Stimulated activated CD4-positive, alpha-beta T cell treated with anti-CD3 and anti-CD28 coated beads, Interleukin-4, amount 100 ng/mL, for 1 hour (primary cell): ENCODE data around the gene ZNF599.
"Not testable (repeated sequence)": the region's sequence is repeated elsewhere in the genome, so short reads cannot be mapped to it uniquely, and the experiment has no call there.

Experiments
- DNase-seq: peaks from one replicate; pipeline ENCODE4 v3.0.0-alpha.2; 2020

Gene ZNF599

DNA sequence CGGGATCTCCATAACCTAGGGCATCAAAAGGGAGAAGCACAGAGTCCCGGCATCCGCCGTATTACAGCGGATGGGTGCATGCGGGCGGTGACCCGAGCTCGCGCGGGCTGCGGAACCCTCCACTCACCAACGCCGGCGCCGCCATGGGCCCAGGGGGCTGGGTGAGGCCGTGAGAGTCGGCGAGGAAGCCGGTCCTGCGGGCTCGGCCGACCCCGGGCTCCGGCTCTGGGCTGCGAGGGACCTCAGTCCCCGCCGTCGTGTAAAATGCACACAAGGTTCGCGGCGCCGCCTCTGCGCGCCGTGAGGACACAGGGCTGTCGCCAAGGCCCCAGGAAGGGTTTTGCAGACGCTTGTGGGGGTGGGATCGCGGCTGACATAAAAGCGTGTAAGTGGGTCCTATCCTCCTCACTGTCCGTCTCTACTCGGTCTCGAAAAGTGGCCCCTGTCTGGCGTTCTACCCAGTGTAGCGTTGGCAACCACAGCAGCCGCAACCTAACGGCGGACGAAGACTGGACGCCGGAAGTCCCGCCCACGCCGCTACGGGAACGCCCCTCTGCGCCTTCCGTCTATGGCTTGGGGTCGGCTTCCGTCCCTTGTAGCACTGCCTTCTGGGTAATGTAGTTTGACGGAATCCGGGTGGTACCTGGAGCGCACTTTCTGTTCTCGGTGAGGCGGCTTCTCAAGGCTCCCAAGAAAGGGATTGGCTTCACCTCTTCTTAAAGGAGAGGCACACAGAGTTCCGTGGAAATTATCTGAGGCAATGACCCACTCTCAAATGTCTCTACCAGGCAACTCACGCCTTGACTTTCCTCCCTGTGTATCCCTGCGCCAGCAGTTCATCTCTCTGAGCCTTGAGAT lies at the start of gene ZNF599:
TSS of gene ZNF599 (minus strand) at position 519 of the 858 bp plus-strand sequence. CDS start at position 145, 374 bp downstream.
- peak; percentile 91 for DNase-seq

DNA sequence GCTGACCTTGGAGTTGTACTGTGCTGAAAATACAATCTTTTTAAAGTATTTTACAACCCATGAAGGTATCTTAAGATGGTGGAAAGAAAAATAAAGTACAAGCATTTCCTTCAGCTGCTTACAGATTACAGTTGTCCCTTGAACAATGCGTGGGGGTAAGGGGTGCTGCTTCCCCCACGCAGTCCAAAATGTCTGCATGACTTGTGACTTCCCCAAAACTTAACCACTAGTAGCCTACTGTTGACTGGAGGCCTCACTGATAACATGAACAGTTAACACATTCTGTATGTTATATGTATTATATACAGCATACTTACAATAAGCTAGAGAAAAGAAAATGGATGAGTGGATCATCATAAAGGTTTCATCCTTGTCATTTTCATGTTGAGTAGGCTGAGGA lies 45.3 kb upstream of the ZNF599 start:
- no peak for DNase-seq

DNA sequence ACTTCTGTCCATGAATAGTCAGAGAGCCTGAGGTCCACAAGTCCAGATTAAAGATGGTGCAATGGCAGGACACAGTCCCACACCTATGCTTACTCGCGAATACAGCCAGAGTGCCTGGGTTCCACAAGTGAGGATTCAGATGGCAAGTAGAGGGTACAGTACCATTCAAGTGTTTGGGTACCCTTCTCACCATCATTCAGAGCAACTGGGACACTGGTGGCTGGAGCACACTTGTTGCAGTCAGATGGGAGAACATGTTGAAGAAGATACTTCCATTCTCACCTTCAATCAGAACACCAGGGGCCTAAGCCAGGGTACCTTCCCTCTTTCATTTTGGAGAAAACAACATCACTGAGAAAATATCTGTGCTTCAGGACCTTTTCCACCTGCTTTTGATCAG lies 43.7 kb upstream of the ZNF599 start:
- no peak for DNase-seq

DNA sequence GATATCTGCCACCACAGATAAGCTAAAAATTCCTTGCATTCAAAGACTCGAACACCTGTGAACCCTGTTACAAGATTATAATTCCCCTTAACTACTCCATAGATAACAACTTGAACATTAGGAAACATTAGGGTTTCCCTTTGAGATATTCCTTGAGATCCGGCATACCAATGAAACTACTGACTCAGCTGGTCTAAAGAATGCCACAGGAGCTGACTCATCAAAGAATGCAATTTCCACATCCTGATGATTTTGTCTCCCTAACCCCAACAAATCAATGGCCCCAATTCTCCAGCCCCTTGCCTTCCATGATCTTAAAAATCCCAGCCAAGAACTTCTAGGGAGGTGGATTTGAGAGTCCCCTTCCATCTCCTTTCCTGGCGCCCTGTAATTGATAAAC lies 35.6 kb upstream of the ZNF599 start:
- no peak for DNase-seq

DNA sequence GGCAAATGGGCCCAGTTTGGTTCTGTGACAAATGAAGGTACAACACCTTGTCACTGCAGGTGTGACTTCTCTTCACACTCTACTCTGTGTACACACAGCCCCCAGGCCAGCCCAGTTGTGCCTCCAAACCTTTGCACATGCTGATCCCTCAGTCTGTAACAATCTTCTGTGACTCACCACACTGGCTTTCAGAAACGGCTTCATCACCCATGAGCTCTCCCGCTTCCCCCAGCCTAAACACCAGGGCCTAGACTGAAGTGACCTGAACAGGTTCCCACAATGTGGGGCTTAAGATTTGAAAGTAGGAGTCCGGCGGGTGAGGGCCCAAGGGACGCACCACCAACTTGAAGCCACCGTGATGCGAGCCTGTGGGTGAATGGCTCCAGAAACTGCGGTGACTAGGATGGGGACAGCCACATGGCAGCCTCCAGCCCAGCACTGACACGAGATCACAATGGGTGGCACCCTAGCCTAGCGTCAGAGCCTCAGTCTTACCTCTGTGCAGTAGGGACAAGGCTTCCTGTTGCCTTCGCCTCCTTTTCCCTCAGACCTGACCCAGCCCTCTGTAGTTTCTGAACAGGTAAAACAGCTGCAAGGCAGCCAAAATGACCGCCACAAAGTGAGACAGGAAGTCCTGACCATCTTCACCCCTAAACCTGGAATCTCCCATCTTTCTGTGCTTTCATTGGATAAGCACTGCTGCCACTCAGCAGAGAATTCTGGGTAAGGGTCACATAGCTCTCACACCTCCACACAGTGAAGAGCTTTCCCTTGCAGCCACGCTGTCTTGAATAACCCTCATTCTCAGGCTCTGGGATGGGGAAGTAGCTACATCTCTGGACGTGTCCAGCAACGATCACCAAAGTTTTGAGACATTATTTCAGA lies 34.2 kb upstream of the ZNF599 start:
- no peak for DNase-seq

DNA sequence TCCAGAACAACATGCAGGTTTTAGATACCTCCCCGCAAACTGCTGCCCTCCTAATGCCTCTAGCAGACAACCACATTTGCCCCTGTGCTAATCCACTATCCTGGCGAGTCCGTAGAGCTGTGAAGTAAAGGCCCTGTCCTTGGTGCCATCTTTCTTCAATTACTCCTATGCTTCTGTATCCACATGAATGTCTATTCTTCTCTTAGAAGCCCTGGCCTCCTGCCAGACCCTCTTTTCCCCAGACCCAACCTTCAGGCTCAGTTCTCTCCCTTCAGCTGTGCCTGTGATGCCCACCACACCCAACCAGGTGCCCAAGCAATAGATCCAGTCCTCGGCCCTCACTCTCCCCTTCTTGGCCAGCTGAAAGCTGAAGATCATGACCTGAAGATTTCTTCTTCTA lies 31.1 kb upstream of the ZNF599 start:
- no peak for DNase-seq

DNA sequence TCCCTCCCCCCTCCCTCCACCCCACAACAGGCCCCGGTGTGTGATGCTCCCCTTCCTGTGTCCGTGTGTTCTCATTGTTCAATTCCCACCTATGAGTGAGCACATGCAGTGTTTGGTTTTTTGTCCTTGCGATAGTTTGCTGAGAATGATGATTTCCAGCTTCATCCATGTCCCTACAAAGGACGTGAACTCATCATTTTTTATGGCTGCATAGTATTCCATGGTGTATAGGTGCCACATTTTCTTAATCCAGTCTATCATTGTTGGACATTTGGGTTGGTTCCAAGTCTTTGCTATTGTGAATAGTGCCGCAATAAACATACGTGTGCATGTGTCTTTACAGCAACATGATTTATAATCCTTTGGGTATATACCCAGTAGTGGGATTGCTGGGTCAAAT lies 23.9 kb upstream of the ZNF599 start:
- DNase-seq = not testable (repeated sequence)

DNA sequence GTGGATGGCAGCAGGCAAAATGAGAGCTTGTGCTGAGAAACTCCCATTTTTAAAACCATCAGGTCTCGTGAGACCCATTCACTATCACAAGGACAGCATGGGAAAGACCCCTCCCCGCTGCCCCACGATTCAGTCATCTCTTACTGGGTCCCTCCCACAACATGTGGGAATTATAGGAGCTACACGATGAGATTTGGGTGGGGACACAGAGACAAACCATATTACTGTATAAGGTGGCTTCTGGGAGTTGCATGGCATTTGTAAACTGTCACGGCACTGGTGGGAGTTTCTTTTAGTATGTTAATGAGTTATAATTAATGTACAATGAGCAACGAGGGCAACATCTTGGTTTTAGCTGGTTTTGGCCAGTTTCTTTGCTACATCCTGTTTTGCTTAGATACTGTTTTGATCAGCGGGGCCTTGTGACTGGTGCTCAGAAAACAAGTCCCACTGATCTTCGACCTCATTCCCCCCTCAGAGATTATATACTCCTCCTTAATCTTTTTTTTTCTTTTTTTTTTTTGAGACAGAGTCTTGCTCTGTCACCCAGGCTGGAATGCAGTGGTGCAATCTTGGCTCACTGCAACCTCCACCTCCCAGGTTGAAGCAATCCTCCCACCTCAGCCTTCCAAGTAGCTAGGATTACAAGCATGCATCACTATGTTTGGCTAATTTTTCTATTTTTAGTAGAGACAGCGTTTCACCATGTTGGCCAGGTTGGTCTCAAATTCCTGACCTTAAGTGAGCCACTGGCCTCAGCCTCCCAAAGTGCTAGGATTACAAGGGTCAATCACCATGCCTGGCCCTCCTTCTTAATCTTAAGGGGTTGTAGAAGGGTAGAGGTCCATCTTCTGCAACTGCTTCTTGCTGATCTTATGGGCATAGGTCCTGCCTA lies 21.3 kb upstream of the ZNF599 start:
- DNase-seq = no peak

DNA sequence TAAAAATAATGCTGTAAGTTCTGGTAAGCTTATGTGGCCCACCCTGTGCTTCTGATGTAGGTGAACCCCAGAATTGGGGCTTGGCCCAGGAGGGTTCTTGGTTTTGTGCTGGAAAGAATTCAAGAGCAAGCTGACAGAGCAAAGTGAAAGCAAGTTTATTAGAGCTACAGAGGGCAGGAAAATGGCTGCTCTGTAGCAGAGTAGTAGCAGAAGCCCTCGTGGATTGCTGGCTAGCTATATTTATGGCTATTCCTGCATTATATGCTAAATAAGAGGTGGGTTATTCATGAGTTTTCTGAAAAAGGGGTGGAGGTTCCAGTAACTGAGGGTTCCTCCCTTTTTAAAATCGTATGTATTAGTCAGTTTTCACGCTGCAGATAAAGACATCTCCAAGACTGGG lies 20.6 kb upstream of the ZNF599 start:
- DNase-seq = no peak

DNA sequence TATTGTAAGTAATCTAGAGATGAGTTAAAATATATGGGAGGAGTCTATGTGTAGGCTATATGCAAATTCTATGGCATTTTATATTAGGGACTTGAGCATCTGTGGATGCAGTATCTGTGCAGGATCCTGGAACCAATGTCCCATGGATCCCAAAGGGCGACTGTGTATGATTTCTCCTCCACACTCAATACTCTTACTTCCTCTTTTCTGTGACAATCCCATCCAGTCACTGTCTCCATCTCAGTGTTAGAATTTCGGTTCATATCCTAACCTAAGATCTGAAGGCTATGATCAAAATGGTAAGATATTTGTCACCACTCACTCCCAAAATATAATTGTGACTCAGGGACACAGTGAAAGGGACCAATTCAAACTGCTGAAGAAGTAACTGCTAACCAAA lies 15.1 kb upstream of the ZNF599 start:
- DNase-seq = no peak

DNA sequence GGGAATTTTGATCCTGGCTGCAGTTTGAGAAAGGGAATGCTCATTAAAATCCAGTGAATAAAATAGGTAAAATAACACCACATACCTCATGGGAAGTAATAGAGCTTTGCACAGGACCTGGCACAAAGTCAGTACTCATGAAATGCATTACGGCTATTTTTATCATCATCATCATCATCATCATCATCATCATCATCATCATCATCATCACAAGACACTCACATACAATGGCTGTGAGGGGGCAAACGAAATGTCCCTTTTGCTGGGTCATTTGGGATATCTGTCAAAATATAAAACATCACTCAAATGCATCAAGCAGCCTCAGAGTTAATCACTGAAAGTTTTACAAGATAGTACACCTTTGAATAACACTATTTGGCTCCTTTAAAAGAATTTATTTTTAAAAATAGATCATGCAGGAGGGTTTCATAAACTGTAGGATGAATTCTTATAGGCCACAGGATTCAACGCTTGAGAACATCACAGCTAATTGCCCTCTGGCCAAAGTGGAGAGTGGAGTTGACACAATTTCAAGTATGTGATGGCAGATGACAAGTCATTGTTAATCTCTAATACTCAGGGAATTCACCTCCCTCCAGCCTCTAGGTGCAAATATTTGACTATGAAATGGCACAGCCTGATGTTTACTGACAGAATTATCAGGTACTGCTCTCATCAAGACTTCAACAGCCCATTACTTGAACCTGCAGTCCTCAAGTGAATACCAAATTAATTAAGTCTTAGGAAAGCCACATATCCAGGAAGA lies 14.2 kb upstream of the ZNF599 start:
- DNase-seq = no peak

DNA sequence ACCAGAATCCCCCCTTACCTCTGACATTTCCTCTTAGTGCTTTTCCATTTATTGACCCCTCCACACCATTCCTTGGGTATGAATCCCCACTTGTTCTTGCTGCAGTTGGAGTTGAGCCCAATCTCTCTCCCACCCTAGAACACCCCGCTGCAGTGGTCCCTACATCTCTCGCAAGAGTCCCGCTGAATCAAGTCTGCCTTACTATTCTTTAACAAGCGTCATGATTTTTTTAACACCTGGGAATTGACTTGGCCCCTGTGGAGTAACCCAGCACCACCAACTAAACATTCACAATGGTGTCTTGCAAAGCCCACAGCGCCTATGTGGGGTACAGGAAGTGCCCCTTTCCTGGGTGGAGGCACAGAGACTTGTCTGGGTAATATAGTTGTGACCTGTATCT lies 13.2 kb upstream of the ZNF599 start:
- no peak for DNase-seq

DNA sequence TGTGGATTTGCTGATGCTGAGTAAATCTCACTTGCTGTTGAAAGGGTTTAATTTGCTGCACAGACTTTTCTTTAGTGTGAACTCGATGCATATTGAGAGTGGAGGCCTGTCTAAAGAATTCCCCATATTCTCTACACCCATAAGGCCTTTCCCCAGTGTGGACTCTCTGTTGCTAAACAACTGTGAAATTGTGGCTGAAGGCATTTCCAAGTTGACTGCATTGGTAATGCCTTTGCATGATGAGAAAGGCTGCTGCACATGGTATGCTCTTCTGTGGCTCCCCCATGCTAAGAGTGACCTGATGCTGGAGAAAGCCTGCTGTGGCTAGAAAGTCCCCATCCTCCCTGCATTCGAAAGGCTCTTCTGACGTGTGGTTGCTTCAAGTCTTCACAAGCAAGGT lies 6.6 kb upstream of the ZNF599 start:
- no peak for DNase-seq

DNA sequence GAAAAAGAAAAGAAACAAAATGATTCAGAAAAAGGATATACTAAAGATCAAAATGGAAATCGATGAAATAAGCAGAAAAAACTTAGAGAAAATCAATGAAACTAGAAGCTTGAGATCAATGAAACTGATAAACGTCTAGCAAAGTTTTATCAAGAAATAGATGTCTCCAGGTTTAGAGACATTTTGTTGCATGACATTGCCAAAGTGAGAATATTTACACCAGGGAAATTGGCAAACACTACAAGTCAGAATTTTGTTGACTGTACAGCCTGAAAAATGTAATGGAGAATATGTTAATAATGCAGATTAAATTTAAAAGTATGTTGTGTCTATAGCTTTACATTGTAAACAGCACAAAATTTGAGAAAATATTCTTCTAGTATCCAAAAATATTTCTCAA lies 5.3 kb upstream of the ZNF599 start:
- no peak for DNase-seq

DNA sequence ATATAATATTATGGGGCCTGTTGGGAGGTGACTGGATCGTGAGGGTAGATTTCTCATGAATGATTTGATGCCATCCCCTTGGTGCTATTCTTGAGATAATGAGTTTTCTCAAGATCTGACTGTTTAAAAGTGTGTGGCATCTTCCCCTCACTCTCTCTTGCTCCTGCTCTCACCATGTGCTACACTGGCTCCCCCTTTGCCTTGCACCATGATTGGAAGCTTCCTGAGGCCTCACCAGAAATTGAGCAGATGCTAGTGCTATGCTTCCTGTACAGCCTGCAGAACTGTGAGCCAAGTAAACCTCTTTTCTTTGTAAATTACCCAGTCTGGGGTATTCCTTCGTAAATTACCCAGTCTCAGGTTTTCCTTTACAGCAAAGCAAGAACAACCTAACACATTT lies 1.8 kb upstream of the ZNF599 start:
- DNase-seq = no peak

DNA sequence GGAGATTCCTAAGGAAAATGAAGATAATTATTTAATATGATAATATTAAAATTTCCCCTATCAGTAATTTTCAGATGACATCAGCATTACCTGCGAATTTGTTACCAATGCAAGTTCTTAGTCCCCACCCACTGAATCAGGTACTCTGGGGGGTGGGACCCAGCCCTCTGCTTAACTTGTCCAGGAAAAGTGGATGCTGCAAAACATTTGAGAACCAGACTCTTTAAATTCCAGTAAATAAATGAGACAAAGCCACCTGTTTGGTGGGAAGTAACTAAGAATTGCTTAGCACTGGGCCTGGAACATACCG lies 495 bp upstream of the ZNF599 start:
- no peak for DNase-seq

DNA sequence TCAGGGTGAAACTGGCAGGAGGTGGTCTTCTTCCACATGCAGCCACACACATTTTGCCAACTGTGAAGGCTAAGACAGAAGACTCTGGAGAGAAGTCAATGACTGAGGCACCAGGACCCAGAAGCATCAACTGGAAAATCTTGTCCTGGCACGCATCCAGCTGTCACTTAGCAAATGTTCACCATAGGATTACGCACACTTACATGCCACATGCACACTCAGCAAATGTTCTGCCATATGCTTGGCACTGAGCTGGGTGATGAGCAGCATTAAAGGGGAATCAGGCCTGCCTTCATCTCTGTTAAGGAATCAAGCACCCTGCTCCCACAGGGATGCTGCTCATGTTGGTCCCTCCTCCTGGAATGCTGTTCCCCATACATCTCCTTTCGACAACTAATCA lies 5.1 kb downstream of the ZNF599 start:
- DNase-seq = no peak

DNA sequence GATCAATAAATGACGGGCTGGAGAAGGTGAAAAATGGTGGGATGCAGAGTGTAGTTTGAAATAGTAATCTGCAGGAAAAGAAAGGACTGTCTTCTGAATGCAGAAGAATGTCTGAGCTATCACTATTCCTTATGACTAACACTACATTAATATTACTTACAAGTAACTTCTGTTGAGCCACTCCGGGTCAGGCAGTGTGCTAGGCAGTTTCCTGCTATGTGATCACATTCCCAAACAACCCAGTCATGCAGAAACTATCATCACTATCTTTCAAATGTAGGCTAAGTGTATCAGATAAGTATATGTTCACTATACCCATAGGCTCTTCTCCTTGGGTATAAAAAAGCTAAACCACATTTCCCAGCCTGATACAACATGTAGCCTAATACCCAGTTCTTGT lies 6.6 kb downstream of the ZNF599 start:
- no peak for DNase-seq

DNA sequence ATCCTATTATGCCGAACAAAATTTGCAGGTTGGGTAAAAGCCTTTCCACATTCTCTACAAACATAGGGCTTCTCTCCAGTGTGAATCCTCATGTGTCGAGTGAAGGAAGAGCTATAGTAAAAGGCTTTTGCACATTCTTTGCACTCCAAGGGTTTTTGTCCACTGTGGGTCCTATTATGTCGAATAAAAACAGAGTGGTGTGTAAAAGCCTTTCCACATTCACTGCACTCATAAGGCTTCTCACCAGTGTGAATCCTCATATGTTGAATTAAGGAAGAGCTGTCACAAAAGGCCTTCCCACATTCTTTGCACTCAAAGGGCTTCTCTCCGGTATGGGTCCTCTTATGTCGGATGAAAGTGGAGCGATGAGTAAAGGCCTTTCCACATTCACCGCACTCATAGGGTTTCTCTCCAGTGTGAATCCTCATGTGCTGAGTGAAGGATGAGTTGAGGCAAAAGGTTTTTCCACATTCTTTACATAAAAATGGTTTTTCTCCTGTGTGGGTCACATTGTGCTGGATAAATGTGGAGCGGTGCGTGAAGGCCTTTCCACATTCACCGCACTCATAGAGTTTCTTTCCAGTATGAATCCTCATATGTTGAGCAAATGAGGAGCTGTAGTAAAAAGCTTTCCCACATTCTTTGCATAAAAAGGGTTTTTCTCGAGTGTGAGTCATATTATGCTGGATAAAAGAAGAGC lies 13.6 kb downstream of the ZNF599 start:
- no peak for DNase-seq

DNA sequence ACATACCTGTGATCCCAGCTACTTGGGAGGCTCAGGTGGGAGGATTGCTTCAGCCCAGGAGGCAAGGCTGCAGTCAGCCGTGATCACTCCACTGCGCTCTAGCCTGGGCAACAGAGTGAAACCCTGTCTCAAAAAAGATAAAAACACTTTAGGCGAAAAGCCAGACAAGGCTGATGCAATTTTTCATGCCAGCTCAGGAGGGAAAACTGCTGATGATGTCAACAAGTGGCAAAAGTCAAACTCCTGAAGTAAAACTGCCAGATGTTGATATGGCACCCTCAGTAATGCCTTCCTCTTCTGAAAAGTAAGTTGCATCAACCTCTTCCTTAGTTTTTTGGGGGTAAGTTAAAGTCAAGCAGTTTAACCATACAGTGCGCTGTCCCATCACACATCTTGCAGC lies 15.6 kb downstream of the ZNF599 start:
- no peak for DNase-seq

DNA sequence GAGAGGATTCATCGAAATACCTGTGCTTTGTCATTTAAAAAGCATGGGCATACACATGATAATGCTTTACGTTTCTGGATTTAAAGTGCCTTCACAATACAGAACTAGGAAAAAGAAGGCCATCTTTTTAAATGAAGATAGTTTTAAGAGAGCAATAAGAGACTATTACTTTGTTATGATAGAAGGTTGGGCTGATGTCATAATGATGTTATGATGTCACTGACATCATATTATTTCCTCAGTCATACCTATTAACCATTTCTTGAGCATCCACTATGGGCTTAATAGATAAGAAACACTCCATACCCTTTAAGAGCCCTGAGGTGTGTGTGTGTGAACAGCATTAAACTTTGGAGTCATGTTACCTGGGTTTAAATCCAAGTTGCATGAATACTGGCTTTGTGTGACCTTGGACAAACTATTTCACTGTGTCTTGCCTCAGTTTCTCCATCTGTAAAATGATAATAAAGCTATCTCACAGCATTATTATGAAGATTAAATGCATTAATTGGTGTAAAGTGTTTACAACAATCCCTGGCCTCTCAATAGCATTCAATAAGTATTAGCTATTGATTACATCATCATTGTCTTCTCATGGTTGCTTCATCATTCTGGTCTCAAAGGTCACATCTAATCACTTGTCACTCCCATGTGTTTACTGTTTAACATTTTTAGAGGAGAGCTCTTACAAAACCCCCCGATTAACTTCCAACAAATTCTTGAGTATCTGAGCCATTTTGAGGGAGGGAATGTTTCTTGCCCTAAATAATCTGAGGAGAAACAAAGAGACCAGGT lies 27.9 kb downstream of the ZNF599 start:
- DNase-seq = no peak
